Choroid plexus epithelial cell (primary cell): ENCODE data around the gene TBX4.
"Not testable (repeated sequence)": the region's sequence is repeated elsewhere in the genome, so short reads cannot be mapped to it uniquely, and the experiment has no call there.

ENCODE experiments used
- DNase-seq: peaks from one replicate; pipeline ENCODE4 v3.0.0-alpha.2; 2010; ENCODE audit warnings: low read depth
- H3K4me3 ChIP-seq: 2 replicates; pipeline ENCODE4 v1.5.1; 2011; ENCODE audit warnings: low read depth, mild to moderate bottlenecking, control low read depth, low read length, moderate library complexity
- CTCF ChIP-seq: conservative IDR thresholded peaks from 2 replicates; pipeline ENCODE4 v1.5.1; 2011; ENCODE audit warnings: low read depth, mild to moderate bottlenecking, control low read depth, inconsistent platforms, low read length, moderate library complexity

TBX4 gene

GRCh38 chr17:61517265-61517664 lies 65.0 kb downstream of the TBX4 start:
- DNase-seq, result no peak
- TF ChIP-seq CTCF, result no peak
- H3K4me3 ChIP-seq, result no peak overlapping the region

- H3K4me3 ChIP-seq, result no peak overlapping the region
- no peak for DNase-seq
- no peak for TF ChIP-seq CTCF
Measured at GRCh38 chr17:61517843-61518606, 65.8 kb downstream of the TBX4 start.

GRCh38 chr17:61519139-61519538 lies 66.9 kb downstream of the TBX4 start:
- H3K4me3 ChIP-seq, result no peak overlapping the region
- no peak for DNase-seq
- TF ChIP-seq CTCF, result no peak

- no peak for DNase-seq
- H3K4me3 ChIP-seq, result no peak overlapping the region
- no peak for TF ChIP-seq CTCF
Measured at GRCh38 chr17:61519754-61520440, 67.7 kb downstream of the TBX4 start.

- H3K4me3 ChIP-seq, result no peak overlapping the region
- DNase-seq, result no peak
- no peak for TF ChIP-seq CTCF
Measured at GRCh38 chr17:61520897-61521296, 68.7 kb downstream of the TBX4 start.

GRCh38 chr17:61522088-61522487 lies 69.9 kb downstream of the TBX4 start:
- no peak overlapping the region for H3K4me3 ChIP-seq
- no peak for DNase-seq
- no peak for TF ChIP-seq CTCF

GRCh38 chr17:61524319-61524718 lies 72.1 kb downstream of the TBX4 start:
- TF ChIP-seq CTCF, result no peak
- no peak for DNase-seq
- no peak overlapping the region for H3K4me3 ChIP-seq

- DNase-seq, H3K4me3 ChIP-seq: not testable (repeated sequence)
Measured at GRCh38 chr17:61527441-61527840, 75.2 kb downstream of the TBX4 start.
